COLO668 (cell line): ENCODE measurements around the gene SNX8.

Experiments used
- DNase-seq: peaks from one replicate; lab custom pipeline; 2025; ENCODE audit not compliant: unreplicated experiment; lab: John Stamatoyannopoulos, UW

Gene SNX8

GRCh38 chr7:2247141-2247995 is 66.9 kb downstream of the SNX8 start:
- peak; percentile 42 for DNase-seq

GRCh38 chr7:2245883-2246675 is 68.2 kb downstream of the SNX8 start:
- DNase-seq = no peak

- DNase-seq = no peak
These were observed 69.7 kb downstream of the SNX8 start for GRCh38 chr7:2244404-2244995.

- no peak for DNase-seq
These were observed 70.8 kb downstream of the SNX8 start for GRCh38 chr7:2243458-2243857.

- peak; percentile 52 for DNase-seq
These were observed 71.5 kb downstream of the SNX8 start for GRCh38 chr7:2242541-2243429.

- DNase-seq = peak; percentile 96
These were observed 72.4 kb downstream of the SNX8 start, which contains the start of the genes MRM2 and NUDT1 for GRCh38 chr7:2241580-2242540. Gene MRM2, minus strand, starts transcription at chr7:2242205. Its CDS starts 36 bp downstream, at chr7:2242169. Gene NUDT1, plus strand, starts transcription at chr7:2242226. Its CDS starts 2,349 bp downstream, at chr7:2244575.

- DNase-seq = no peak
These were observed 75.0 kb downstream of the SNX8 start for GRCh38 chr7:2239242-2239641.

GRCh38 chr7:2237109-2237602 is 77.1 kb downstream of the SNX8 start:
- DNase-seq = no peak

GRCh38 chr7:2233926-2234325 is 80.3 kb downstream of the SNX8 start:
- DNase-seq = no peak

- peak; percentile 98 for DNase-seq
These were observed 81.3 kb downstream of the SNX8 start, which contains the start of gene MAD1L1 for GRCh38 chr7:2232766-2233520. Gene MAD1L1, minus strand, starts transcription at chr7:2232945. Its CDS starts 2,812 bp downstream, at chr7:2230133.

- DNase-seq = peak; percentile 53
These were observed 82.1 kb downstream of the SNX8 start for GRCh38 chr7:2231992-2232765.

- DNase-seq = no peak
These were observed 83.4 kb downstream of the SNX8 start for GRCh38 chr7:2230882-2231281.

- no peak for DNase-seq
These were observed 84.0 kb downstream of the SNX8 start for GRCh38 chr7:2230226-2230625.

- DNase-seq = no peak
These were observed 84.8 kb downstream of the SNX8 start for GRCh38 chr7:2229467-2229866.

- no peak for DNase-seq
These were observed 85.3 kb downstream of the SNX8 start for GRCh38 chr7:2228921-2229320.

- DNase-seq = no peak
These were observed 86.5 kb downstream of the SNX8 start for GRCh38 chr7:2227699-2228098.

- DNase-seq = no peak
These were observed 88.4 kb downstream of the SNX8 start for GRCh38 chr7:2225830-2226229.

- no peak for DNase-seq
These were observed 88.9 kb downstream of the SNX8 start for GRCh38 chr7:2225336-2225735.
